ENCODE results near the gene DSE.

Gene DSE

DNA sequence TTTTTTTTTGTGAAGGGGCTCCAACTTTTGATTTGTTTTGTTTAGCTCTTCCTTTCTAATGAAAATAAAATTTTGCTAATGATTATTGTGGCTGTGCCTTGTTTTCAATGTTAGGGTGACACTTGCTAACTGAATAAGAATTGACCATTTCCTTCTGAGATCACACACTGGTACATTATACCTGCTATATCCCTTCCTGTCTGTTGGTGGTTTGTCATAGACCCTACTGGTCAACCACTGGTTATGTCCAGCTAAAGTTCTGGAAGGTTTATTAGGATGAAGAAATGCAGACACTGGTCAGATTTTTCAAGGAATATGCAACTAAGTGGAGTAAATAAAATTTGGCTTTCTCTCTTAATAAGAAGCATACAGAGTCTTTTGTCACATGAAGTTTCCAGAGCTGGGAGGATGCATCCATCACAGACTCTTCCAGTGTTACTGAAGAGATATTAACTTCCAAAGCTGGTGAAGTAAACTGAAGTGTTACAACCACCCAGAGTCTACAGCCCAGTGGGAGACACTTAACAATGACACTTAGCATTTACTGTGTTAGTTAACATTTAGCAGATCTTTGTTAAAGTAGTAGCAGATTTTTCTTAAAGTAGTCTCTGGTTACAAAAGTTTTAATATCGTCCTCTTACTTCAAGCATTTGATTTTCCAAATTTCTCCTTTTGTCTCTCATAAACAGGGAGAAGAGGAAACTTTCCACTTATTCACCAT lies 121.0 kb downstream of the DSE start:
- Histone ChIP-seq H3K36me3 (ENCODE audit: control insufficient read depth in 4 of 4, insufficient read depth in 4 of 4, low read length in 3 of 4) (no peaks in the 10 kb centered on the region), H3K4me1 (ENCODE audit: control extremely low read depth in 1 of 4, control insufficient read depth in 4 of 4, insufficient read depth in 4 of 4, low read length in 3 of 4) (peaks cover 0 to 3% (median 0%) of the 10 kb centered on the region in 4 experiments), H3K27me3 (replicated peaks in 2 of 5; ENCODE audit: control insufficient read depth in 4 of 5, insufficient read depth in 5 of 5, low read length in 4 of 5) (no peaks in the 10 kb centered on the region), H3K4me3 (ENCODE audit: control insufficient read depth in 1 of 7, extremely low read depth in 1 of 7, insufficient read depth in 4 of 7, low read depth in 2 of 7, low read length in 6 of 7) (no peak overlapping the region), H3K27ac (ENCODE audit: insufficient read depth in 1 of 2, low read depth in 1 of 2, low read length in 2 of 2, poor library complexity in 1 of 2, severe bottlenecking in 2 of 2) (peak overlapping the region; percentile 10 to 65), H3K9me3 (ENCODE audit: control extremely low read depth in 1 of 5, control insufficient read depth in 4 of 5, insufficient read depth in 2 of 5, low read depth in 1 of 5, low read length in 4 of 5) (peaks cover 0 to 9% (median 0%) of the 10 kb centered on the region in 5 experiments)
- POLR2A ChIA-PET, result no interaction called here
- CTCF ChIA-PET, result interaction anchor here (0.6 to 1.4 kb wide), 5 partner anchors 12 to 41 kb away, joined by 3 to 5 read pairs (median 4); partner anchors contain the start of gene CALHM5
- DNase-seq, result no peak
- WGBS (ENCODE audit: insufficient coverage), result 80% methylated on average over 1 of the region's 1 CpG

DNA sequence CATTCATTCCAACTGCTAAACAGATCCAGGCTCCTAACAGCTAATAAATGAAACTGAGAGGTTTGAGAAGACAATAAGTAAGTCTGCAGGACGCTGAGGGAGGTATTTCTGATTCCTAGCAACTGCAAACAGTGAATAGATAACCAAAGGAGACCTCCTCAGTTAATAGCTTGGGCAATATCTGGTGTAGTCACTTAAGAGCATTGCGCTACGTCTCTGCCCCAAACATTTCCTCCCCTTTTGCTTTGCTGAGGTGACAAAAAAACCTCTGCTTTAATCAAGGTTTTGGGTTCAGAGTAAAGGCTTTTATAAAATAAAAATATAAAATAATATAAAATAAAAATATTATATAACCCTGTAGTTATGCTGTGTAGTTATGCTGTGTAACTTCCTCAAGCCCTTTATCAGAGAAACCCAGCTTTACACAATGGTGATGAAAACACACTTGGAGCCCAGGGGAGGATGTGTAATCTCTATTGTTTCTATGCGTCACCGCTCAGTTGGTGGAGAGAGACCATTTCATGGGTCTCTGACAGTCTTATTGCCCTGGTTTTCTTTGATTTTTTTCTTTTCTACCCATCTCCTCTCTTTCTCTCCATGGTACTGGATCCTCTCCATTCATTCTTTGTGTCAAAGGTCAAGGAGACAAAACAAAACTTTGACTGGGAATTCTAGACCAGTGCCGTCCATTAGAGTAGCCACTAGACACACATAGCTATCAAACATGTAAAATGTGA lies 121.8 kb downstream of the DSE start:
- Histone ChIP-seq H3K36me3 (ENCODE audit: control insufficient read depth in 4 of 4, insufficient read depth in 4 of 4, low read length in 3 of 4) (no peaks in the 10 kb centered on the region), H3K9me3 (ENCODE audit: control extremely low read depth in 1 of 5, control insufficient read depth in 4 of 5, insufficient read depth in 2 of 5, low read depth in 1 of 5, low read length in 4 of 5) (peaks cover 0 to 9% (median 0%) of the 10 kb centered on the region in 5 experiments), H3K4me3 (ENCODE audit: control insufficient read depth in 1 of 7, extremely low read depth in 1 of 7, insufficient read depth in 4 of 7, low read depth in 2 of 7, low read length in 6 of 7) (no peak overlapping the region), H3K27me3 (replicated peaks in 2 of 5; ENCODE audit: control insufficient read depth in 4 of 5, insufficient read depth in 5 of 5, low read length in 4 of 5) (no peaks in the 10 kb centered on the region), H3K27ac (ENCODE audit: insufficient read depth in 1 of 2, low read depth in 1 of 2, low read length in 2 of 2, poor library complexity in 1 of 2, severe bottlenecking in 2 of 2) (peak overlapping the region in 1 of 2 experiments; percentile 65), H3K4me1 (ENCODE audit: control extremely low read depth in 1 of 4, control insufficient read depth in 4 of 4, insufficient read depth in 4 of 4, low read length in 3 of 4) (peaks cover 0 to 3% (median 0%) of the 10 kb centered on the region in 4 experiments)
- CTCF ChIA-PET, result interaction anchor here (1.0 to 1.4 kb wide), 4 partner anchors 12 to 25 kb away, joined by 3 to 5 read pairs (median 4); partner anchors contain the start of gene CALHM5
- POLR2A ChIA-PET, result no interaction called here
- WGBS (ENCODE audit: insufficient coverage), result 75% methylated on average over 2 of the region's 6 CpGs
- DNase-seq, result peak; percentile 43 to 88 (median 70)

Measured in common myeloid progenitor, CD34-positive (primary cell).